Kidney glomerular epithelial cell (primary cell): ENCODE data around the gene NUP214.
"Not testable (repeated sequence)": the region's sequence is repeated elsewhere in the genome, so short reads cannot be mapped to it uniquely, and the experiment has no call there.

Experiments
- DNase-seq: peaks from one replicate; lab custom pipeline; 2025; lab: John Stamatoyannopoulos, UW

The NUP214 gene

GRCh38 chr9:131096269-131097125 lies 28.9 kb upstream of the NUP214 start, which contains the start of gene AIF1L:
Gene AIF1L, plus strand, starts transcription at chr9:131096531. Its CDS starts 99 bp downstream, at chr9:131096630.
- DNase-seq: no peak

- DNase-seq: peak; percentile 9
Measured at GRCh38 chr9:131097126-131097947, 28.0 kb upstream of the NUP214 start.

GRCh38 chr9:131097948-131098278 lies 27.5 kb upstream of the NUP214 start:
- no peak for DNase-seq

- peak; percentile 60 for DNase-seq
Measured at GRCh38 chr9:131098391-131099101, 26.8 kb upstream of the NUP214 start.

- no peak for DNase-seq
Measured at GRCh38 chr9:131099102-131099606, 26.2 kb upstream of the NUP214 start.

GRCh38 chr9:131099845-131100244 lies 25.5 kb upstream of the NUP214 start:
- not testable (repeated sequence) for DNase-seq

- DNase-seq: peak; percentile 94
Measured at GRCh38 chr9:131100445-131100844, 24.9 kb upstream of the NUP214 start.

GRCh38 chr9:131101207-131101964 lies 24.0 kb upstream of the NUP214 start:
- no peak for DNase-seq

- no peak for DNase-seq
Measured at GRCh38 chr9:131103024-131103423, 22.4 kb upstream of the NUP214 start.

GRCh38 chr9:131103535-131103934 lies 21.9 kb upstream of the NUP214 start:
- DNase-seq: no peak

GRCh38 chr9:131104016-131104740 lies 21.2 kb upstream of the NUP214 start:
- DNase-seq: no peak

GRCh38 chr9:131105952-131106351 lies 19.4 kb upstream of the NUP214 start:
- DNase-seq: no peak

GRCh38 chr9:131107760-131108159 lies 17.6 kb upstream of the NUP214 start:
- DNase-seq: no peak

GRCh38 chr9:131111186-131111853 lies 14.1 kb upstream of the NUP214 start:
- DNase-seq: peak; percentile 82

- no peak for DNase-seq
Measured at GRCh38 chr9:131111854-131112311, 13.5 kb upstream of the NUP214 start.

GRCh38 chr9:131112374-131113154 lies 12.8 kb upstream of the NUP214 start:
- no peak for DNase-seq

GRCh38 chr9:131113655-131114054 lies 11.7 kb upstream of the NUP214 start:
- DNase-seq: no peak

- DNase-seq: no peak
Measured at GRCh38 chr9:131114084-131114535, 11.3 kb upstream of the NUP214 start.

GRCh38 chr9:131115360-131115742 lies 10.0 kb upstream of the NUP214 start:
- DNase-seq: not testable (repeated sequence)
